Uterus (tissue), 4 donors: ENCODE measurements around the gene SH3RF3. TPM values are rescaled to one million over a fixed set of nuclear protein-coding genes. Genes with fewer than 3 reads are reported as not detected.

Experiments
- DNase-seq, 2 donors: peaks; one replicate each; pipeline ENCODE4 v3.0.0-alpha.2; 2019 to 2020
- H3K27ac ChIP-seq, 2 donors: fragments of 200-600 bp; sonication (generic); 1 replicate in 1 of 2; 2 replicates in 1 of 2; pipeline ENCODE4 v1.5.1; 2016 to 2018
- H3K27me3 ChIP-seq, 2 donors: fragments of 200-600 bp; sonication (generic); one replicate each; pipeline ENCODE4 v1.5.1; 2018 to 2019; ENCODE audit warnings: control low read depth in 1 of 2
- H3K36me3 ChIP-seq, 2 donors: fragments of 200-600 bp; sonication (generic); one replicate each; pipeline ENCODE4 v1.5.1; 2019; ENCODE audit warnings: control low read depth in 1 of 2
- H3K4me1 ChIP-seq, 2 donors: fragments of 200-600 bp; sonication (generic); one replicate each; pipeline ENCODE4 v1.5.1; 2018 to 2019; ENCODE audit warnings: control low read depth in 1 of 2
- H3K4me3 ChIP-seq, 2 donors: fragments of 200-600 bp; sonication (generic); 1 replicate in 1 of 2; 2 replicates in 1 of 2; pipeline ENCODE4 v1.5.1; 2018 to 2019; ENCODE audit warnings: mild to moderate bottlenecking in 1 of 2
- H3K9me3 ChIP-seq, 2 donors: fragments of 200-600 bp; sonication (generic); one replicate each; pipeline ENCODE4 v1.5.1; 2019; ENCODE audit warnings: control low read depth in 1 of 2
- CTCF ChIP-seq, 4 experiments: fragments of 200-600 bp in 2 of 4; fragments of 450-650 bp in 2 of 4; sonication (generic) in 2 of 4; IDR thresholded peaks; one replicate each; pipeline ENCODE4 v1.5.1; 2016 to 2019; ENCODE audit warnings: antibody characterized with exemption in 4 of 4, mild to moderate bottlenecking in 2 of 4, moderate library complexity in 1 of 4
- POLR2A ChIP-seq, 2 donors: fragments of 450-650 bp; IDR thresholded peaks; one replicate each; pipeline ENCODE4 v1.6.1; 2016; ENCODE audit warnings: antibody characterized with exemption in 2 of 2, mild to moderate bottlenecking in 1 of 2, moderate library complexity in 1 of 2
- intact Hi-C: fragments of 100-400 bp; cut with DNase I; formaldehyde crosslinking; loops from one replicate; pipeline ENCODE4 v1.15.1; 2023; ENCODE audit warnings: low total_unique reads
- total RNA-seq, 4 donors: library from RNA; depleted of rRNA in 3 of 4; stranded (reverse); fragments of >200 nt in 3 of 4; gene quantifications; one replicate each; pipeline versions ENCODE4 v1.1.0 to v1.2.4, GENCODE V29; 2014 to 2023
- donor health status: DM: yes; HTN: yes; CAD: no.

Gene SH3RF3
- total RNA-seq, 4 donors from 2014 or later, result 5.1 to 10.2 (median 8.7) TPM; not detected in 1

GRCh38 chr2:109183871-109184270 is 54.9 kb downstream of the SH3RF3 start:
- no peak overlapping the region for H3K27ac ChIP-seq
- H3K27me3 ChIP-seq, result no peaks in the 10 kb centered on the region
- H3K4me1 ChIP-seq, result peaks cover 0 to 9% of the 10 kb centered on the region in 2 donors
- no peaks in the 10 kb centered on the region for H3K9me3 ChIP-seq
- TF ChIP-seq CTCF (IDR thresholded peaks at IDR 0.05) (no peak), POLR2A (IDR thresholded peaks at IDR 0.05) (no peak)
- H3K36me3 ChIP-seq, result no peaks in the 10 kb centered on the region
- no peak overlapping the region for H3K4me3 ChIP-seq
- intact Hi-C loops, result no loop called here
- DNase-seq, result no peak

GRCh38 chr2:109184368-109184767 is 55.4 kb downstream of the SH3RF3 start:
- no peaks in the 10 kb centered on the region for H3K36me3 ChIP-seq
- H3K27ac ChIP-seq, result no peak overlapping the region
- no peak for DNase-seq
- H3K27me3 ChIP-seq, result no peaks in the 10 kb centered on the region
- TF ChIP-seq CTCF (IDR thresholded peaks at IDR 0.05) (no peak), POLR2A (IDR thresholded peaks at IDR 0.05) (no peak)
- peaks cover 0 to 9% of the 10 kb centered on the region in 2 donors for H3K4me1 ChIP-seq
- no peaks in the 10 kb centered on the region for H3K9me3 ChIP-seq
- intact Hi-C loops, result no loop called here
- H3K4me3 ChIP-seq, result no peak overlapping the region

- no peaks in the 10 kb centered on the region for H3K36me3 ChIP-seq
- TF ChIP-seq CTCF (IDR thresholded peaks at IDR 0.05) (no peak), POLR2A (IDR thresholded peaks at IDR 0.05) (no peak)
- peak overlapping the region; percentile 45 to 80 for H3K27ac ChIP-seq
- H3K9me3 ChIP-seq, result no peaks in the 10 kb centered on the region
- peak in 1 of 2 donors; percentile 32 for DNase-seq
- H3K4me3 ChIP-seq, result no peak overlapping the region
- no peaks in the 10 kb centered on the region for H3K27me3 ChIP-seq
- H3K4me1 ChIP-seq, result peaks cover 0 to 9% of the 10 kb centered on the region in 2 donors
- intact Hi-C loops, result no loop called here
These were observed 56.3 kb downstream of the SH3RF3 start for GRCh38 chr2:109185338-109185737.

GRCh38 chr2:109185821-109186570 is 57.0 kb downstream of the SH3RF3 start:
- Histone ChIP-seq H3K36me3 (no peaks in the 10 kb centered on the region), H3K27me3 (no peaks in the 10 kb centered on the region), H3K9me3 (no peaks in the 10 kb centered on the region), H3K4me3 (no peak overlapping the region), H3K27ac (peak overlapping the region; percentile 45 to 80), H3K4me1 (peaks cover 0 to 9% of the 10 kb centered on the region in 2 donors)
- intact Hi-C loops, result no loop called here
- peak; percentile 36 to 53 for DNase-seq
- TF ChIP-seq CTCF (IDR thresholded peaks at IDR 0.05), result no peak
- TF ChIP-seq POLR2A (IDR thresholded peaks at IDR 0.05), result no peak

GRCh38 chr2:109186656-109187250 is 57.7 kb downstream of the SH3RF3 start:
- intact Hi-C loops, result no loop called here
- no peaks in the 10 kb centered on the region for H3K36me3 ChIP-seq
- H3K27me3 ChIP-seq, result no peaks in the 10 kb centered on the region
- no peak for DNase-seq
- H3K4me1 ChIP-seq, result peaks cover 0 to 9% of the 10 kb centered on the region in 2 donors
- H3K9me3 ChIP-seq, result no peaks in the 10 kb centered on the region
- TF ChIP-seq CTCF (IDR thresholded peaks at IDR 0.05), result no peak
- TF ChIP-seq POLR2A (IDR thresholded peaks at IDR 0.05), result no peak
- no peak overlapping the region for H3K4me3 ChIP-seq
- H3K27ac ChIP-seq, result peak overlapping the region in 1 of 2 donors; percentile 80
